Activated T-cell treated with anti-CD3 and anti-CD28 coated beads for 4 hours (primary cell): ENCODE measurements around the gene SERINC2.
"Not testable (repeated sequence)": the region's sequence is repeated elsewhere in the genome, so short reads cannot be mapped to it uniquely, and the experiment has no call there.

ENCODE experiments used
- DNase-seq: peaks from one replicate; pipeline ENCODE4 v3.0.0-alpha.2; 2020

The SERINC2 gene

GRCh38 chr1:31416101-31416736 lies 3.2 kb downstream of the SERINC2 start:
- no peak for DNase-seq

- no peak for DNase-seq
These were observed 4.1 kb downstream of the SERINC2 start for GRCh38 chr1:31417148-31417547.

- DNase-seq, result no peak
These were observed 5.8 kb downstream of the SERINC2 start for GRCh38 chr1:31418626-31419323.

- DNase-seq, result no peak
These were observed 7.7 kb downstream of the SERINC2 start for GRCh38 chr1:31420716-31421115.

- DNase-seq, result no peak
These were observed 8.5 kb downstream of the SERINC2 start for GRCh38 chr1:31421371-31422040.

GRCh38 chr1:31422505-31423319 lies 9.7 kb downstream of the SERINC2 start:
- DNase-seq, result peak; percentile 54

GRCh38 chr1:31423418-31423947 lies 10.5 kb downstream of the SERINC2 start:
- no peak for DNase-seq

- no peak for DNase-seq
These were observed 11.6 kb downstream of the SERINC2 start for GRCh38 chr1:31424568-31424967.

- DNase-seq, result no peak
These were observed 12.5 kb downstream of the SERINC2 start for GRCh38 chr1:31425301-31426081.

- no peak for DNase-seq
These were observed 13.4 kb downstream of the SERINC2 start for GRCh38 chr1:31426249-31426922.

- no peak for DNase-seq
These were observed 14.3 kb downstream of the SERINC2 start for GRCh38 chr1:31427322-31427721.

GRCh38 chr1:31428436-31429221 lies 15.6 kb downstream of the SERINC2 start:
- DNase-seq, result no peak

- no peak for DNase-seq
These were observed 16.6 kb downstream of the SERINC2 start for GRCh38 chr1:31429583-31429982.

- DNase-seq, result not testable (repeated sequence)
These were observed 18.6 kb downstream of the SERINC2 start for GRCh38 chr1:31431351-31432257.

GRCh38 chr1:31432592-31433395 lies 19.8 kb downstream of the SERINC2 start:
- no peak for DNase-seq

GRCh38 chr1:31433396-31433930 lies 20.4 kb downstream of the SERINC2 start:
- no peak for DNase-seq

GRCh38 chr1:31434101-31434871 lies 21.3 kb downstream of the SERINC2 start:
- DNase-seq, result no peak

GRCh38 chr1:31434979-31435378 lies 22.0 kb downstream of the SERINC2 start:
- DNase-seq, result no peak
